Measurements from ENCODE around the gene ICAM2. TPM values are rescaled to one million over a fixed set of nuclear protein-coding genes. Genes with fewer than 3 reads are reported as not detected.
"Not testable (repeated sequence)": the region's sequence is repeated elsewhere in the genome, so short reads cannot be mapped to it uniquely, and the experiment has no call there.

Gene ICAM2
- total RNA-seq, 1 donor: 6.5 TPM

DNA sequence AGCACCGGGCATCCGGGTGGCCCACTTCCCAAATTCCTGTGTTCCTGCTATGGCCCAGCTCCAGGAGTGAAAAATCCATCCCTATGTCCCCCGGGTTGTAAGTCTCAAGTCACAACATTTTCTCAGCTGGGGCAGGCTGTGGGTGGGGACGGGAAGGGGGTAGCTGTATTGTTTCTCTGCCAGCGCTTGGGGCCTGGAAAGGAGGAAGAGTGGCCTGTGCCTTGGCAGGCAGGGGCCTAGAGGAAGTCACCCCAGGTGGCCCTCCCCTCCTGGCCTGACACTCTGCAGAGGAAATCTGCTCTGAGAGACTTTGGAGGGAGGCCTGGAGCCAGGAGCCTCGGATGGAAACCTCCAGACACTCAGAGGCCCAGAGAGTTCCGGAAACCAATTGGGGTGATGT, 37.1 kb downstream of the ICAM2 start:
- peak; percentile 39 for DNase-seq (ENCODE audit: insufficient read length, low spot score, missing footprints)
- TF ChIP-seq CTCF (IDR thresholded peaks at IDR 0.05; ENCODE audit: extremely low read depth, low read depth, low read length): no peak
- no peak overlapping the region for H3K4me3 ChIP-seq (ENCODE audit: insufficient read depth, low read length)
- no peak overlapping the region for H3K27ac ChIP-seq (ENCODE audit: low read depth, low read length)
- no peaks in the 10 kb centered on the region for H4K20me1 ChIP-seq (ENCODE audit: insufficient read depth, low read length)
- H2AFZ ChIP-seq (ENCODE audit: low read length): no peak overlapping the region
- no peak overlapping the region for H3K4me2 ChIP-seq (ENCODE audit: insufficient read depth, low read length)
- no peaks in the 10 kb centered on the region for H3K79me2 ChIP-seq (ENCODE audit: insufficient read depth, low read length)
- peaks cover 12% of the 10 kb centered on the region for H3K4me1 ChIP-seq (ENCODE audit: insufficient read depth, low read length)
- no peaks in the 10 kb centered on the region for H3K36me3 ChIP-seq (ENCODE audit: insufficient read depth, low read length)
- H3K9me3 ChIP-seq (ENCODE audit: low read depth, low read length): peaks cover 4% of the 10 kb centered on the region
- H3K27me3 ChIP-seq (ENCODE audit: insufficient read depth, low read length): peaks cover 3% of the 10 kb centered on the region

DNA sequence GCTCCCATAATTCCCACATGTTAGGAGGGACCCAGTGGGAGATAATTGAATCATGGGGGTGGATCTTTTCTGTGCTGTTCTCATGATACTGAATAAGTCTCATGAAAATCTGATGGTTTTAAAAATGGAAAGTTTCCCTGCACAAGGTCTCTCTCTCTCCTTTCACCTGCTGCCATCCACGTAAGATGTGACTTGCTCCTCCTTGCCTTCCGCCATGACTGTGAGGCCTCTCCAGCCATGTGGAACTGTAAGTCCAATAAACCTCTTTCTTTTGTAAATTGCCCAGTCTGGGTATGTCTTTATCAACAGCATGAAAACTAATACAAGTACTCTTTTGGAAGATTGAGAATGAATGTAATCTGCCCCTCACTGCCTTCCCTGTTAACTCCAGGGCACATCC, 37.8 kb downstream of the ICAM2 start:
- H3K36me3 ChIP-seq (ENCODE audit: insufficient read depth, low read length); H4K20me1 ChIP-seq (ENCODE audit: insufficient read depth, low read length); DNase-seq (ENCODE audit: insufficient read length, low spot score, missing footprints); H3K4me2 ChIP-seq (ENCODE audit: insufficient read depth, low read length); H3K9me3 ChIP-seq (ENCODE audit: low read depth, low read length); H3K27ac ChIP-seq (ENCODE audit: low read depth, low read length); H2AFZ ChIP-seq (ENCODE audit: low read length); H3K27me3 ChIP-seq (ENCODE audit: insufficient read depth, low read length); H3K79me2 ChIP-seq (ENCODE audit: insufficient read depth, low read length); H3K4me3 ChIP-seq (ENCODE audit: insufficient read depth, low read length): not testable (repeated sequence)
- peaks cover 12% of the 10 kb centered on the region for H3K4me1 ChIP-seq (ENCODE audit: insufficient read depth, low read length)

DNA sequence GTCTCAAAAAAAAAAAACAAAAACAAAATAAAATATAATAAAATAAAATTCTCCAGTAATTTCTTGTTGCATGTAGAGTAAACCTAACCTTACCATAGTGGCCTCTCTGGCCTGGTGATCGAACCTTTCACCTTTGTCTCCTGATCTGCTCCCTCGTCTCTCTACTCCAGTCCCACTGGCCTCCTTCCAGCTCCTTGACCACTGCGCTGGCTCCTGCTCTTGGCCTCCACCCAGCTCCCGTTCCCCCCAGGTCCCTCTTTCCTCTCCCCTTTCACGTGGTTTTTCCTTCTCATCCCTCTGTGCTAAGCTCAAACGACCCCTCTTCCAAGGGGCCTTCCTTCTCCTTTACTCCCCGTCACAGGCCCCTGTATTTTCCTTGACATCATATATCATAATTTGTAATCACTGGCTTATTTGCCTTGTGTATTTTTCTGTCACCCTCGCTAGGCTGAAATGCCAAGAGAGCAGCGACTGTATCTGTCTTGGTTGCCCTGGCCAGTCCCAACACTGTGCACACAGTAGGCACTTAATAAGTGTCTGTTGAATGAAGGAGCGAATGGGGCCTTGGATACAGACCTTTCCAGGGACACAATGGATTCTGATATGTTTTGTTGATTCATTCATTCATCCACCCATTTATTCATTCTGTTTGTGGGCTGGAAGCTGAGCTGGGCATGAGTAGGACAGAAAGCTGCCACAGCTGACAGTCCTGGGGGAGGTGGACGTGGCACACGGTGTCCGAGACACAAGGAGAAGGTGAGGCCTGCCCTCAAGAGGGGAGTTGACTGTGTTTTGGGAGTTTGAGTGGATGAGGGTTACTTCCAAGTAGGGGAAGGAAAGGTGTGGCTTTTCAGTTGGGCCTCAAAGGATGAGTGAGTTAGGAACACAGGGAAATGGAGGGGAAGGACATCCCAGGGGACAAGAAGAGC, 41.9 kb downstream of the ICAM2 start:
- Histone ChIP-seq H3K4me1 (ENCODE audit: insufficient read depth, low read length) (peaks cover 13% of the 10 kb centered on the region), H3K27ac (ENCODE audit: low read depth, low read length) (no peak overlapping the region), H3K27me3 (ENCODE audit: insufficient read depth, low read length) (peaks cover 3% of the 10 kb centered on the region), H2AFZ (ENCODE audit: low read length) (no peak overlapping the region), H3K4me3 (ENCODE audit: insufficient read depth, low read length) (no peak overlapping the region), H3K36me3 (ENCODE audit: insufficient read depth, low read length) (no peaks in the 10 kb centered on the region), H4K20me1 (ENCODE audit: insufficient read depth, low read length) (peaks cover 3% of the 10 kb centered on the region), H3K79me2 (ENCODE audit: insufficient read depth, low read length) (no peaks in the 10 kb centered on the region), H3K4me2 (ENCODE audit: insufficient read depth, low read length) (no peak overlapping the region), H3K9me3 (ENCODE audit: low read depth, low read length) (peaks cover 4% of the 10 kb centered on the region)
- no peak for TF ChIP-seq CTCF (IDR thresholded peaks at IDR 0.05; ENCODE audit: extremely low read depth, low read depth, low read length)
- peak; percentile 81 for DNase-seq (ENCODE audit: insufficient read length, low spot score, missing footprints)

DNA sequence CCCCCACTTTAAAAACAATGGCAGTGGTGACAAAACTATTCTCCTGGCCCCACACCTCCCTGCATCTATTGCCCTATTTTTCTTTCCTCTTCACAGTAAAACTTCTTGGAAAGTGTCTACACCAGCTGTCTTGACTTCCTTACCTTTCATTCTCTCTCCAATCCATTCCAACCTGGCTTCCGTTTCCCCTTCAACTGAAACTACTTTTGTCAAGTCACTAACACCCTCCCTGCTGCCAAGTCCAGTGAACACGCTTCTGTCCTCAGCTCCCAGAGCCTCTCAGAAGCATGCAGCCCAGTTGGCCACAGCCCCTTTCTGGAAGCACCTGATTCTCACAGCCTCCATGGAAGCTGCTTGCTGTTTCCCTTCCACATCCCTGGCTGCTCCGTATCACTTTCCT, 43.7 kb downstream of the ICAM2 start:
- no peak for DNase-seq (ENCODE audit: insufficient read length, low spot score, missing footprints)
- Histone ChIP-seq H3K4me3 (ENCODE audit: insufficient read depth, low read length) (no peak overlapping the region), H4K20me1 (ENCODE audit: insufficient read depth, low read length) (peaks cover 3% of the 10 kb centered on the region), H3K4me1 (ENCODE audit: insufficient read depth, low read length) (peaks cover 13% of the 10 kb centered on the region), H3K27me3 (ENCODE audit: insufficient read depth, low read length) (peaks cover 3% of the 10 kb centered on the region), H3K36me3 (ENCODE audit: insufficient read depth, low read length) (no peaks in the 10 kb centered on the region), H2AFZ (ENCODE audit: low read length) (no peak overlapping the region), H3K4me2 (ENCODE audit: insufficient read depth, low read length) (no peak overlapping the region), H3K9me3 (ENCODE audit: low read depth, low read length) (peaks cover 1% of the 10 kb centered on the region), H3K27ac (ENCODE audit: low read depth, low read length) (no peak overlapping the region), H3K79me2 (ENCODE audit: insufficient read depth, low read length) (no peaks in the 10 kb centered on the region)
- TF ChIP-seq CTCF (IDR thresholded peaks at IDR 0.05; ENCODE audit: extremely low read depth, low read depth, low read length): no peak

Measured in osteoblast (primary cell).